Activated CD4-positive, CD25-positive, alpha-beta regulatory T cell treated with anti-CD3 and anti-CD28 coated beads, Interleukin-2, amount 50 U/mL, for 16 hours (primary cell): ENCODE data around the gene CLEC4D.
"Not testable (repeated sequence)": the region's sequence is repeated elsewhere in the genome, so short reads cannot be mapped to it uniquely, and the experiment has no call there.

Experiments
- DNase-seq: peaks from one replicate; pipeline ENCODE4 v3.0.0-alpha.2; 2020; ENCODE audit warnings: low read depth, low spot score

The CLEC4D gene

DNA sequence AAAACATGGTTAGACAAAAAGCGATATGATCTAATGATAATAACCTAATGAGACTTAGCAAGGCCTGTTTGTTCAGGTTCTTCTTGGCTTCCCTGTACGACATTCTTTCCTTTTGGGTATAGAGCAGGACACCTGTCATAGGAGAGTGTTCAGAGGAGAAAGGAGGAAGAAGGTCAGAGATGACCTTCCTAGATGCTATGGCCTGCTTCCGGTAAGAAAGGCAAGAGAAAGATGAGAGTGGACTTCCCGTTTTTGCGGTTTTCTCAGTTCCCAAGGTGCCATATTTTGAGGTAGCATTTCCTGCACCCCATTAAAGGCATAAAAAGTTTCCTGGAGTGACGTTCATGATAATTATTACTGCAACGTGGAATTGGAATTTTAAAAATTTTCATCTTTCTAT is 18.7 kb downstream of the CLEC4D start:
- no peak for DNase-seq

DNA sequence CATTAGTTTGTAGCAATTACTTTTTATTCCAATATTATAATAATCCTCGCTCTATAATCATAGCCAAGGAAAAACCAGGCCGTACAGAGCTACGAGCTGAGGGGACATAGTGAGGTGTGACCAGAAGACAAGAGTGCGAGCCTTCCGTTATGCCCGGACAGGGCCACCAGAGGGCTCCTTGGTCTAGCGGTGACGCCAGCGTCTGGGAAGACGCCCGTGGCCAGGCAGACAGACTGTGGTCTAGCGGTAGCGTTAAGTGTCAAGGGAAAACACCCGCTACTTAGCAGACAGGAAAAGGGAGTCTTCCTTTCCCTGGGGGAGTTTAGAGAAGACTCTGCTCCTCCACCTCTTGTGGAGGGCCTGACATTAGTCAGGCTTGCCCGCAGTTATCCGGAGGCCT is 24.5 kb downstream of the CLEC4D start:
- DNase-seq, result not testable (repeated sequence)

DNA sequence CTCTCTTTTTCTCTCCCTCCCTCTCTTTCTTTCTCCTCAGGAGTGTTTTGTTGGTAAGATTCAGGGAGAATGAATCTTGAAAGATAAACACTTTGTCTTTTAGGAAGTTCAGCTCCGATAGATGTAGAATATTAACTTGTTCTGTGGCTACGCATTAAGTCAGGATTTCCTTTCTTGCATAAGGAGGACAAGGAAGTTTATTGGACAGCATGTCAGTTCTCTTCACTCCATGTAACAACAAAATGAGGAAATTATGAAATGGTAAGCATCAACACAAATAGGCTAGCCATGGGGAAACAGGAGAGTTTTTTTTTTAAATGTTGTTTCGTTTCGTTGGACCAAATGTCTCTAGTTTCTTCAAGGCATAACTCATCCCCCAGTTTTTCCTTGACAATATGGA is 27.5 kb downstream of the CLEC4D start, which contains the start of gene CLEC4E:
CLEC4E (minus strand) TSS at position 75 of the 400 bp plus-strand sequence. CDS start 108 bp downstream, outside the sequence.
- DNase-seq, result not testable (repeated sequence)

DNA sequence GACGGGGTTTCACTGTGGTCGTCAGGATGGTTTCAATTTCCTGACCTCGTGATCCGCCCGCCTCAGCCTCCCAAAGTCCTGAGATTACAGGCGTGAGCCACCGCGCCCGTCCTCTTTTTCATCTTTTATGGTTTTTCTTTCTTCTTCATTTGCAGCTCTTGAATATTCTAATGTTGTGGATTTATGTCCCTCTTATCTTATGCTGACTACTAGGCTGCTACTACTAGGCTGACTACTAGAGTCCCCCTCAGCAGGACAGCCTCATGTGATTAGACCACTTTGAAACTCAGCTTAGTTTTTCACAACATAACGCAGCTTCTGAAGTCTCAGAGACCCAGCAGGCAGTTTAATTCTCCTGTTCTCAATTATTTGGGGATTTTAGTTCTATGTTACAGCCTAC is 28.3 kb downstream of the CLEC4D start:
- DNase-seq, result no peak

GRCh38 chr12:8544295-8544694 is 31.0 kb downstream of the CLEC4D start:
- peak; percentile 39 for DNase-seq

GRCh38 chr12:8546591-8546990 is 33.3 kb downstream of the CLEC4D start:
- DNase-seq, result no peak

- no peak for DNase-seq
Observed at GRCh38 chr12:8547645-8548044, 34.3 kb downstream of the CLEC4D start.

- DNase-seq, result no peak
Observed at GRCh38 chr12:8548192-8548591, 34.9 kb downstream of the CLEC4D start.

- no peak for DNase-seq
Observed at GRCh38 chr12:8549381-8549780, 36.1 kb downstream of the CLEC4D start.

DNA sequence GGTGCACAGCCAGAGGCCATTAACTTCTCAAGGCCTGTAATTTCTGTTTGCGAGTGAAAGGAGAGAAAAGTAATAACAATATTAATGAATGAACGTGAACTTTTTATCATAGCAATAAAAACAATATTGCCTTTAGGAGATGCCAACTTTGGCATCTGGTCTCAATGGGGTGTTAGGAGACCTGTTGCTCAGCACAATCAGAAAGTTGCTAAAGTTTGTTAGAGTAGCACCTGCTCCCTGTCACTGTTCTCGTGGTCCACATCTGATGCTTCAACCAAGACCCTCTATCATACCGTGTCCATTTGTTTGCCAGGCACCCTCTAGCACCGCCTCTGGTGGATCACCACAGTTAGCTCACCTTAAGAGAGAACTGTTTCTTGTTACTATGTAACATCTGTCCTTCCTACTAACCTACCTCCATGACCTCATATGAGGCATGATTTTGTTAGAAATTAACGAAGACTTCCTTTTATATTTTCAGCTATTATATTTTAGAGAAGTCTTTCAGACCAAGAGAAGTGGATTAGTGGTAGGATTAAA is 39.9 kb downstream of the CLEC4D start:
- no peak for DNase-seq

DNA sequence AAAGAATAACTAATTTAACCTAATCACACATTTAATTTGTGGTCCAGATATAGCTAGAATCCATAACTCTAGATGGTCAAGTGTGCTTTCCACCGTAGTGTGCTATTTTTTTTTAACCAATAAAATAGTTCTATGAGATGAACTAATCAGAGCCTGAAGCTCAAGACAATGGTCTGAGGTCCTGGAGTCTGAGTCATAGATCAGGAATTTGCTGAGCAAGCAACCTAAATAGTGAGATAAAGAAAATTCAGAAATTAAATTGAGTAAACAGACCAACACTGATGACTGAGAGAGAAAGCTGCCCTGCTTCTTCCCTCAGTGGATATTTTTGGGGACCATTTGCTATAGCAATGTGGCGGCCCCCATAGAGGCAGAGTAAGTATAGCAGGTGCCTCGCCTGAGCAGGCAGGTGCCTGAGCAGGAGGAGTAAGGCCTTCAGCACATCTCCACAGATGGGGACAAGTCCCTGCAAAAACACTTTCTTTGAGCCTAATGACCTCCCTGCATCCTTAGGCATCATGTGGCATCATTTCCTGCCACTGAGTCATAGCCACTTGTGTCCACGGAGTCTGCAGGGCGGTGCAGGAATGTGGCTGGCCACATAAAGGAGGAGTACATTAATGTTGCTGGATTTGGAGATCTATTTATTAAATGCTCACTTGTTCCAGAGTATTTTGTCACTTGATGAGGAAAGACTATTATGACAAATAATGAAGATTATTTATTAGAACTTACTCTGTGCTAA is 41.3 kb downstream of the CLEC4D start:
- no peak for DNase-seq

DNA sequence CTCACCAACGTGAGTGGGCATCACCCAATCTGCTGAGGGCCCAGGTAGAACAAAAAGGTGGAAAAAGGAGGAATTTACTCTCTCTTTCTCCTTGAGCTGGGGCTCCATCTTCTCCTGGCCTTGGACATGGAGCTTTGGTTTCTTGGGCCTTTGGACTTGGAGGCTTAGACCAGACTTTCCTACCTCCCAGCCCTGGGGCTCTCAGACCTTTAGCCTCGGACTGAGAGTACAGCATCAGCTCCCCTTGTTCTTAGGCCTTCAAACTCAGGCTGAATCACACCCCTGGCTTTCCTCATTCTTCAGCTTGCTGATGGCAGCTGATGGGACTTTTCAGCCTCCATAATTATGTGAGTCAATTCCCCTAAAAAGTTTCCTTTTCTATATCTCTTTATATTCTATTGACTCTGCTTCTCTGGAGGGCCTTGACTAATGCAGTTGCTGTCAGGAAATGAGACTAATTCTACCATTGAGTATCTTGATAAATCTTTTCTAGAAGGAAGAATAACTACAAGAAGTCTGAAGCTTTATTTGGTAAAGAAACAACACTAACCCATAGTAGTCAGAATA is 43.3 kb downstream of the CLEC4D start:
- no peak for DNase-seq

- no peak for DNase-seq
Observed at GRCh38 chr12:8559676-8560075, 46.4 kb downstream of the CLEC4D start.

- DNase-seq, result no peak
Observed at GRCh38 chr12:8561011-8561410, 47.7 kb downstream of the CLEC4D start.

DNA sequence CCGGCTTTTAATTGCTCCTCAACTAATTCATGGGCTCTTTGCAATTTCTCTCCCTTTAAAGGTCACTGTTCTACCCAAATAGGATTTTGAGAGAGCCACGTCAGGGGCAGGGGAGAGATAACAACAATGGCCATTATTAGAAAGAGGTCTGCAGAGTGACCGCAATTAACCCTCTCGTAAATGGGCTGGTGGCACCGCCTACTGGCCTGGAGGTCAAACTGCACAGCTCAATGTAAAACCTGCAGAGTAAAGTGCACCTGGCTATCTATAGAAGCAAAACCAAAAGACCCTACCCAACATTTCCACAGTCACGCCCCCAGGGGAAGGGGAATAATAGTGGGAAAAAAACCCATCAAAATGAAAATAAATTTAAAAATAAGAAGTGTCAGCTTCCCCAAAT is 49.0 kb downstream of the CLEC4D start:
- DNase-seq, result no peak

GRCh38 chr12:8563356-8563755 is 50.1 kb downstream of the CLEC4D start:
- no peak for DNase-seq

DNA sequence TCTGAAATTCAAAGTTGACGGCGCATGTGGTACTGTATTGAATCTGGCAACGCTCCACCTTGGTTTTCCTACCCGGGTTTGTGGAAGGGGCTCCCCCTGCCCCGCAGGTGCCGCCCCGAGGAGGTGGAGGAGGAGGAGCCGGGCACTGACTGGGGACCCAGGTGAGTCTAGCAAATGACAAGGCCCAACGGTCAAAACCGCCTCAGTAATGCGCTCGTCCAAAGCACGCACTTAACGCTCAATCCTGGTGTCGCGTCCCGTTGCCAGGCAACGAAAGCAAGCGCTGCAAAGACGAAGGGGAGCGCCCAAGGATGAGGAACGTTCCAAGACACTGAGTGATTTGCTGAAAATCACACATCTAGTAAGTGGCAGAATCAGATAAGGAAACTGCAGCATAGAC is 51.4 kb downstream of the CLEC4D start:
- no peak for DNase-seq

- DNase-seq, result not testable (repeated sequence)
Observed at GRCh38 chr12:8566052-8566451, 52.7 kb downstream of the CLEC4D start.

DNA sequence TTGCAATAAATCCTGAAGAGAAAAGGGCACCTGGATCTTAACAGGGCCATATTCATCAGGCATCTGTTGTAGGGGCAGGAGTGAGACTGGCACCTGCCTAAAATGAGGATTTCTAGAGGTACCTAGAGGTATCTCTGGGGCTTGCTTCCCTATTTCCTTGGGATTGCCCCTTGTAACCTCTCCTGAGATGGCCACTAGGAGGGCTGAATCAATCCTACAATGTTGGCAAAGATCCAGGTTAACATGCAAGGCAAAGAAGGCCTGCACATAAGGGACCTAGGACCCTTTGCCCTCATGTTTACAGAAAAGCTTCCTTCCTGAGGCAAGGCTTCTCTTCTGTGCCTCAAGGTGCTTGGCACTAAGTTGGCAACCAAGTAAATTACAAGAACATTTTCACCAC is 53.2 kb downstream of the CLEC4D start:
- no peak for DNase-seq
